Measurements from ENCODE around the gene CNOT11. TPM values are rescaled to one million over a fixed set of nuclear protein-coding genes. Genes with fewer than 3 reads are reported as not detected.

Gene CNOT11
- total RNA-seq, 4 donors from 2014 or later = 46.4 to 82.9 (median 48.1) TPM

Small RNAs within 50 kb of the gene (small RNA-seq; reads per million reads assigned to genes)
- gene MIR5696 (0 to 0.25 reads per million in 2 donors), gene SNORD89 (360 to 542 reads per million in 2 donors)

Other genes with a start within 250 kb of the CNOT11 start
- 100 to 1,000 TPM in 3 of 4 donors, 10 to 100 TPM in 1; 77.6 to 511 (median 239) TPM for gene TBC1D8, start 101.5 kb upstream of the CNOT11 start, total RNA-seq
- gene RNF149, start 55.8 kb downstream of the CNOT11 start, total RNA-seq = 10 to 100 TPM; 61.1 to 86.2 (median 70.5) TPM
- under 1 TPM in 1 of 4 donors, not detected in 3; 0.40 TPM for gene CREG2, start 134.6 kb downstream of the CNOT11 start, total RNA-seq
- not detected for gene RFX8, start 222.2 kb downstream of the CNOT11 start, total RNA-seq